NK-92 (cell line): ENCODE results near the gene FRMD4A.

Experiments
- DNase-seq: peaks from one replicate; lab custom pipeline; 2025; ENCODE audit not compliant: unreplicated experiment; lab: John Stamatoyannopoulos, UW

The FRMD4A gene

DNA sequence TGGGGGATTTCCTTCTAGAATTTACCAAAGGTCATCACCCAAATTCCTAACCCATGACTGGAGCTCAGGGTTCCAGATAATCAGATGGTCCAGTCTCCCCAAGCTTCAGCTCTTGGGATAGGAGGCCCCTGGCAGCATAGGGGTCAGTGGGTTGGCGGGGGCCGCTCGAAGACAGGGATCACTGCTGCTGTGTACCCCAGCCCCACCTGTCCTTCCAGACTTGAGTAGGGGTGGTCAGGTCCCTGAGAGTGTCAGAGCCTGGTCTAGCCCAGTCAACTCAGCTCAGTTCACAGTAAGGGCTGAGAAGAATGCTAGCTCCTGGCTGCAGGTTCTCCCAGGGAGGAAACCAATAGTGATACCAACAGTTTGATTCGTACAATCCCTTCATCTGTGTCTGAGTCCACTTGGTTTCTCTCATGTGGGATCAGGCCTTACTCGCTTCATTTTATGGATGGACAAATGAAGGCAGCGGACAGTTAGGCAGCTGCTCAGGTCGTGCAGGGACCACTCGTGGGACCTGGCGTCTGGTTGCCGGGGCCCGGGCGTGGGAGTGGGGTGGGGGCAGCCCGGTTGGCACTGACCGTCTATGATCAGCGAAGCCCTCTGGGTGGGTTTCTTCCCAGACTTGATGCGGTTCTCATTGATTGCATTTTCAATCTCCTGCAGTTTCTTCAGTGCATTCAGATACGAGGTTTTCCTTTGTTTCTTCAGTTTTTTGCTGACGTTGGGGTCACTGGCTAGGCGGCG is 665.0 kb downstream of the FRMD4A start:
- DNase-seq = no peak

DNA sequence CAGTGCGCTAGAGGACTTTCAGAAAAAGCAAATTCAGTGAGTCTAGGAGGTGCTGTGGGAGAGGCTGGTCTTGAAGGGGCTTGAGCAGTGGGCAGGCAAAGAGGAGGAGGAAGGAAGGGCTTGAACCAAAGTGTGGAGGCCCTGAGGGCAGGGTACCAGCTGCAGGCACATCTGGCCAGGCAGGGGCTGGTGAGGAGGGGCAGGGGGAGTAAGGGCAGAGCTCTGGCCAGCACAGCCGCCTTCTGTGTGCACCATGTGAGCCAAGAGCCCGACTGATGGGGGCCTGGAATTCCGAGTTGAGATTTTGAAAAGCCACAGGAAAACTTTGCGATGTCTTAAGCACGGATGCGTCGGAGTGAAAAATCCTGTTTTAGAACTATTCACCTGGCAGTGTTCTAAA is 669.5 kb downstream of the FRMD4A start:
- no peak for DNase-seq

DNA sequence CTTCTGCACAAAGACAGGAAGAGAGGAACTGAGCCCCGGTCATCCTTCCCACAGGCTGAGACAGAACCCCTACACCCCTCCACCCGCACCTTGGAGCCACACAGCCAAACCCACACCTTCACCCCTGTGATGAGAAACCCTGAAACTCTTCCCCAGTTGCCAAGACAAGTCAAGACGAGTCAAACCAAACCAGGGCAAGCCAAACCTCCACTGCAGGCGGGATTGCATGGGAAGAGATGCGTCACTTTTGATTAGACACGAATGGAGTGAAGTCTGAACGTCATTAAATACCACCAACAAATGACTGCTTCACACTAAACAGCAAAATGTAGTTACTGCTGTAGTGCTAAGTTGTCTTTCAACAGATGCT is 670.2 kb downstream of the FRMD4A start:
- no peak for DNase-seq

DNA sequence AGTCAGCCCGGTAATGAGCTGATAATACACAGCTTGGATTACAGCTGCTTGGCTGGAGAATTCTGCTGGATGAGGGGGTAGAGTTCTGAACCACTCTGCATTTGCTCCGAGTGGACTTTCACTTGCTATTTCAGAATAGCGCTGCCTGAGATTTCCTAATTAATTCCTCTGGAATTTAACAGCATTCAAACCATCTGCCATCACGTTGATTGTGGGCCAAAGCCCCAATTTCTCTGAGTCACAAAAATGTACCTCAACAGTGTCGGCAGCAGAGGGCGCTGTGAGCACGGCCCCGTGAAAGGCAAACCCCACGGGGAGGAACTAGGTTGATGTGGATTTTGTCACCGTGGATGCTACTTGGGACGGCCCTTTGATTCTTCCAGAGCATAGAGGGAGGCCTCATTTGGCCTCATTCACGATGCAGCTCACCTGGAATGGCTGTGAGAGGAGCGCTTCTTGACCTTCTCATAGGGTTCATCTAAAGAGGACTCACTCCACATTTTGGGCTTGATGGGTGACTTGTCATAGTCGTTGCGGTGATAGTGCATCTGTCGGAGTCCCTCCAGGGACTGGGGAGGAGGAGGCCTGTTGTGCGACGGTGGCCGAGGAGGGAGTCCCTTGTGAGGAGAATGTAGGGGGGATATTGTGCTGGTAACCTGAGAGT is 670.7 kb downstream of the FRMD4A start:
- DNase-seq = no peak

DNA sequence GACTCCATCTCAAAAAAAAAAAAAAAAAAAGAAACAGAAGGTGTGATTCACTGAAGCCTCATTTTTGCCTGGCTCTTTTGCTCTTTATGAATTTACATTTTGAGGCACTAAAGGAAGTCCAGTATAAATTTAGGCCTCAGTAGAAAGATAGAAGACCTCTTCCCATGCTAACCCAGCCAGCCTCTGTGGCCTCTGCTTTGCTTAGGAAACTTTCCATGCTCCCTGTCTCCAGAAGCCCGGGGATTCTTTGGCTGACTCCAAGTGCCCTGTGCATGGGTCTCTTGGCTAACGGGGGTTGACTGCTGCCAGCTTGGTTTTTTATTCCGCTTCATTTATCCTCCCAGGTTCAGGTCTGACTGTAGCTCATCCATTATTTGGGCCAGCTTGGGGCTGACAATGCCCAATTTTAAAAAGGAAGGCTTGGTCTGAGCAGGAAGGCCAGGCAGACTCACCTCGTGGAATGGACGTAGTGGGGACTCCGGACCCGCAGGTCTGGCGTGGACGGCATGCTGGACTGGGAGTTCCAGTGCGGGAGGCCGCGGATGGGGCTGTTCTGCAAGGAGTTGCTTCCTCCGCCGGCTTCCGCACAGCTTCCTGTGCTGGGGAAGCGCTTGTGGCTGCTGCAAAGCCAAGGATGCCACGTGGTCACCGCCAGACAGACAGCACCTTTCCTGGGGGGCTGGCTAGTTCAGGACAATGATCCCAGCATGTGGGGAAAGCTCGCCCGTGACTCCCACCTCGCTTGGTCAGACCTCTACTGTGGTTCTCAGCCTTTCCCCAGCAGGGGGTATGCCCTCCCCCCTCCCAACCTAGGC is 671.6 kb downstream of the FRMD4A start:
- DNase-seq = no peak

DNA sequence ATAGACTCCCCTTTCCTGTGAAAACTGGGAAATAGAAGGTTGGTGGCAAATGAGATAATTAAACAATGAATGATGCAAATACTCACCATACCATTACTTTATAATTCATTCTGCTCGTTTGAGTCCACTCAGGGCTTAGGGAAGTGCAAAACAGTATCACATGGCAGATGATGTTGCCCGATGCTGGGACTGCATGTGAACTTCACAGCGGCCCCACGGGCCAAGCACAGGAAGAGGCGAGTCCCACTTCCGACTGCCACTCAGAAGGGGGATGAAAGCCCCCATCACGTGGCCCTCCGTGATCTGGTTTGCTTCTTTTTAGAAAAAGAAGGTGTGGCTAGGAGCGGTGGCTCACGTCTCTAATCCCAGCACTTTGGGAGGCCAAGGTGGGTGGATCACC is 672.5 kb downstream of the FRMD4A start:
- no peak for DNase-seq

DNA sequence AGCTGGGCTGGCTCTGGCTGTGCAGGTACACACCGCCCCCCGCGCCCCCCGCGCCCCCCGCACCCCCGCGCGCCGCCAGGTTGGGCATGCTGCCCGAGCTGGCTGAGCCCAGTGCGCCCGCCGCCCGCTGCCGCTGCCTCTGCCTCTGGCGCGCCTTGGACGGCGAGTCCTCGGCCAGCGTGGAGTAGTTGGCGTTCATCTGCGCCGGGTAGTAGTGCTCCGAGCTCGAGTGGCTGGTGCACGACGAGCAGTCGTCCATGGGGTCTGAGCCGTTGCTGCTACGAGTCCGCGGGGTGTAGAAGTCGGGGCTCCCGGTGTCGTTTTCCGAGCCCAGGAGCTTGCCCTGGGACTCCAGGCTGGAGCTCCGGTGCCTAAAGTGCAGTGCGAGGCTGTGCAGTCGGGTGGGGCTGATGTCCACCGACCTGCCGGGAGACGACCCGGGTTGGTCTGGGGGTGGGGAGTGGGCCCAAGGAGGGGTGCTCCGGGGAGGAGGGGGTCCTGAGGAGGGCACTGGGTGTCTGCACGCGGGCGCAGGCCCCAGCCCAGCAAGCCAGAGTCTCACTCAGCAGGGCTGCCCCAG is 673.5 kb downstream of the FRMD4A start:
- no peak for DNase-seq

DNA sequence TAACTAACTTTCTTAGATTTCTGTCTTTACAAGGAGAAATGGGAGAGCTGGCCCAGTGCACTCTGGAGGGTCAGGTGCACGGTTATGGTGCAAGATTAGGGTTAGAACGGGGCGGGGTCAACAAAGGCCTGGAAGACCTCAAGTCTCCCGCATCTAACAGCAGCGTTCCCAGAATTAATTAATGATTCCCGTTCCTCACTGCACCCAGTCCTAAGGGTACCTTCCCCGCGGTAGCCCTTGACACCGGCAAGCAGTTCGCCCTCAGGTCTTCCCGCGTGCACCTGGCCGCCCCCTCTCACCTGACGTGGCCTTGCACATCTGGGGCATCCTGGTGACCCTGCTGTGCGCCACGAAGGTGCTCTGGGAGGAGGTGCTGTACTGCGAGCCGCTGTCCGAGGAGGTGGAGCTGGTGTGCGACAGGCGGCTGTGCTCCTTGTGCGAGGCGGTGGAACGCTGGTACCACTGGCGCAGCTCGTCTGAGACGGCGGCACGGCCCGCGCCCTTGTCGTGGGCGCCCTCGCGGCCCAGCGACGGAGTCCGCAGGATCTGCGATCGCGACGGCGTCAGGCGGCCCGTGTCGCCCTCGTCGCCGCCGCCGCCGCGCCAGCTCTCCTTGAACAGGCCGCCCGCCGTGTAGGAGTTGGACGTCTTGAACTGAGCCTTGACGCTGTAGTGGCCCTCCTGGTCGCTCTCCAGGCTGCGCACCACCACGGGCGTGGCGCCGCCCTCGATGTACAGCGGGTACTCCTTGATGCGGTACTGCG is 674.2 kb downstream of the FRMD4A start:
- no peak for DNase-seq

DNA sequence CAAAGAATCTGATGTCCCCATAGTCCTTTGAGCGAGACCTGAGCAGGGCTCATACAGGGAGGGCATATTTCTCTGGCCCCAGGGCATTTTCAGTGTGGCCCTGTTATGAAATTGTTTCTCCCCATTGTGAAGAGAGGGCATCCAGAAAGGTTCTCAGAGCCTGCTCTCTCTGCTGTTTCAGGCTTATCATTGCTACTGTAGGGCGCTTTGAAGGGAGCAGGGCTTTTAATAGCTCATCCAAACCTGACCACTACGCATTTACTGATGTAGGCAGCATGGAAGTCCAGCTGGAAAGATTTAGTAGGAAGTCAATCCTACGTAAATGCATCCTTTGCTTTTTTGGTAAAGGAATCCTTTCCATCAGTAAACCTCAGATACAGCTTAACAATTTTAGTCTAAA is 675.9 kb downstream of the FRMD4A start:
- no peak for DNase-seq

DNA sequence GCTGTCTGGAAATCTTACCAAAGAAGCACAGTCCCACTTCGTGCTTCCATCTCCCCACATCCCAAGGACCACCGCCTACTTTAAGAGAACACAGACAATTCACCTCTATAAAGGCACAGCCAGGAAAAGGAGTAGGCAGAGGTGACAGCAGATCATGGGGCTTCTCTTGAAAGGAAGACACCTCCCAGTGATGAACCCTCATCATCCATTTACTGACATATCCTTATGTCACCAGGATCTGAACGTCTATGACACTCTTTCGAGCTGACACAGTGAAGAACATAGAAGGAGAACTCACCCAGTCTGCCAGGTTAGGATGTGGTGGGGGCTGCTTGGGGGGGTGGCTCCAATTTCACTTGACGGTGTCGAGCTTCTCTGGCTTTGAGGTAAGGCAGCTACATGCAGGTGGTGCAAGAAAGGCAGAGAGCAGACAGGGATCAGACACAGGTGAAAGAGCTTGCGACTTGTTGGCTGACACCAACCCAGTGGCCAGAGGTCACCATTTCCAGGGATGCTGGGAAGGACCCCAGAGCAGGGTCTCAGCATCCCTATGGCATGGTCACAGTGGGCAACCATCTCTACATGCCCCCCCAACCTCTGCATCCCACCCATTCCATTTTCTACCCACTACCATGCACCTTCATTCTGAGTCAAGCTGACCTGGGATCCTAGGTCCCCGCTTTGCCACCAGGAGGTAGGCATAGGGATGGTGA is 676.5 kb downstream of the FRMD4A start:
- no peak for DNase-seq

DNA sequence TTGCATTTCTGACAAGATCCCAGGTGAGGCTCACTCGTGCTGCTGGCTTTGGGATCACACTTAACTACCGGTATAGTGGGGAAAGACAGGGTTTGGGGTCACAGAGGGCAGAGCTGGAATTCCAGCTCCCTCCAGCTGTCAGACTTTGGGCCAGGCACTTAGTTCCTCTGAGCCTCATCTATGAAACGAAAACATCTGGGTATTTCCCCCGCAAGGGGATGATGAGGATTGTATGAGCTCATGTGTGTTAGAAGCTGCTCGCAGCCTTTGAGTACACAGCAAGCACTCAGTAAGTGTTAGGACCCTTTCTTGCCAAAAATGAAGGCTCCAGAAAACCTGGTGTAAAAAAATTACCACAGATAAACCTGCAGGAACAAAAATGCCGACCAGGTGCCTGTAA is 677.9 kb downstream of the FRMD4A start:
- DNase-seq = no peak

DNA sequence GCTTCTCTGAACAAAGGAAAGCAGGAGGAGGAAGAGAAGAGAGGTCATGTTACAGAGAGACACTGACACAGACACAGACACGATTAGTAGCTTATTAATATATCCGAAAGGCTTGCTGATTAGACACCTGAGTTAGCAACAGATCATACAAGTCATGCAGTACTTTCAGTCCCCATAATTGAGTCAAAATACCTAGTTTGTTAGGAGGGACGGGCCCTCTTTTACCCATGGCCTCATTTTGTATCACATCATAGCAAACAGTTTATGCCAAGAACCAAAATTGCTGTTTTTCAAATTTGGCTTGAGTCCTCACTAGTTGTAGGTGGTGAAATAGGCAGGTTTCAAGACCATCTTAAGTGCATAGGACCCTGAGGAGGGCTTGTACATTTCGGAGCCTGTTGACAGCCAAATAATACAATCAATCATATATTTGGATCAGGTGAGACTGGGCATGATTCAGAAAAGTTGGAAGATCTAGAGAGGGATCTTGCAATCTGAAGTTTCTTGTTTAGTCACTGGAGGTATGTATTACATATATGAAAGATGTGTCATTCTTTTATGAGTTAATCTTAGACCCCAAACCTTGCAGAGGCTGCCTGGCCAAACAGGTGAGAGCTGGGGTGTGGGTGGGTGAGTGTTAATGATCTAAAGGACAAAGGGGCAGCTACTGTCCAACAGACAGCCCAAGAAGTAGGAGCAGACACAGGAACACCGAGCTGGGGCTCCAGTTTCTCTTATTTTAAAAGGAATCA is 678.6 kb downstream of the FRMD4A start:
- no peak for DNase-seq

DNA sequence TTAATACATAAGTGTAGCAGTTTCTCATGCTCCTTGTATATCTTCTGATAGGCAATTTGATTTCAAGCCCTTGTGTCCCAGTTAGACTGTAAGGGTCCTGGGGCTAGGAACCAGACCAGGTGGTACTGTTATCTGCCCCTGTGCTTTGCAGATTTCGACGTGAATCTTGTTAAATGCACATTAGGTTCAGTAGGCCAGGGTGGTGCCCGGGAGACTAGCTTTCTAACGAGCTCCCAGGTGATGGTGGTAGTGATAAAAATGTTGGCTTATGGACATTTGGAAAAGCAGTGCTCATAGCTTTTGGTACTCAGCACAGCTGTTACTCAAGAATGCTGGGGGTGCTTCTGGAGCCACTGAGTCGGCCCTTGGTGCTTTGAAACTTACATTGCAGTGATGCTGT is 679.8 kb downstream of the FRMD4A start:
- no peak for DNase-seq

DNA sequence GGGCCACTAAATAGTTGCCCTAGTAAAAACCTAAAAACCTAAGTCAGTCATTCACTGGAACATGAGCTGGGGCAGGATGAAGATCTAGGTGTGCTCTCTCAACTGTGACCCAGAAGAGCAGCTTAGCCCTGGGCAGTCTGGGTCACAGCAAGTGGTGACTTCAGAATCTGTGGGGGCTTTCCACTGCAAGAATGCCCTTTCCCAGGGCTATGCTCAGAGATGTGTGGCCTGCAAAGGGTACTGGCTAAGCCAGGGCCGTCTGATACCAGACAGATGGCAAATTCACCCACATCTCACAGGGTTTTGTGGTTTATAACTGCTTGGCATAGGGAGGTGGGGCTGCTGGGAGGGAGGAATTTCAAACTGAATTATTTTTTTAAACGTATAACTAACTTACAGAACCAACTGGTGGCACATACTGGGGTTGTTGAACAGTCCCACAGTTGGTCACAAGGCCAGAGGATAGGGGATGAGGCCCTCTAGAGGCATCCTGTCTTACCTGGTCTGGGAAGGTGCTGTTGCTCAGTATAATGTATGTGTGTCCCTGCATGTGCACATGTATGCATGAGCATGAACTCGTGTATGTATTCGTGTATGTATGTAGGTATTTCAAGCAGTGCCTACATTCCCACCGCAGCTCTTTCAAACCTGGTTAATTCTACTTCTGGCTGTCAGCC is 680.7 kb downstream of the FRMD4A start:
- DNase-seq = no peak

DNA sequence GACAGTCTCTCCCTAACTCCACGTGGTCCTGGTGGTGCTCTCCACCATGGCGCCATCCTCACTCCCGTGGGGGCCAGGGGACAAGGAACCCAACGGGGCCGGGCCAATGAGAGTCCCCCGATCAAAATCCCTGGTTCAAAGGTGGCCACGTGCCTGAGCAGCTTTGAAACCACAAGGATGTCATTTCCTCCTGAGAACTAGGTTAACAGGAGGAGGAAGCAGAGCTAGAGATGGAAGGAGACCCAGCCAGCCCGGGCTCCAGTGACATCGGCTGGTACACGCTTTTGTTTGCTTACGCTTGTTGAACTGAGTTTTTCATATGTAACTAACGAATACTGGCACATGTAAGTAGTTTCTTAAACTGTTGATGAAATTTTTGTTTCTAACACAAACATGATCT is 682.3 kb downstream of the FRMD4A start:
- no peak for DNase-seq

DNA sequence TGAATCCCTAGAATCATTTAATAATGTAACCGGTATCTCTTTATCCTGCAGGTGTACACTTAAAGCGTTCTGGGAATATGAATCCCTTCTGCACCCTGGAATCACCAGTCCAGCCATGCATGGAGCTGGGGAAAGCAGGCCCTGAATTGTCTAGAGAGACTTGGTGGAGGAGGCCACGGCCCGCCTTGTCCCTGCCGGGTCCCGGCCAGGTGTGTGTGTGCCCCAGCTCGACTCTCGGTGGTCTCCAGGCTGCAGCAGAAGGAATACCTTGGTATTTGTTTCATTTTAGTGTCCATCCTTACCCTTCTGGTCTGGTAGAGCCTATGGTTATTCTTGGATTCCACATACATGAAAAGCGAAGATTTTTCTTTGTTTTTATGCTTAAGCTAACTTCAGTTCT is 685.9 kb downstream of the FRMD4A start:
- DNase-seq = no peak

DNA sequence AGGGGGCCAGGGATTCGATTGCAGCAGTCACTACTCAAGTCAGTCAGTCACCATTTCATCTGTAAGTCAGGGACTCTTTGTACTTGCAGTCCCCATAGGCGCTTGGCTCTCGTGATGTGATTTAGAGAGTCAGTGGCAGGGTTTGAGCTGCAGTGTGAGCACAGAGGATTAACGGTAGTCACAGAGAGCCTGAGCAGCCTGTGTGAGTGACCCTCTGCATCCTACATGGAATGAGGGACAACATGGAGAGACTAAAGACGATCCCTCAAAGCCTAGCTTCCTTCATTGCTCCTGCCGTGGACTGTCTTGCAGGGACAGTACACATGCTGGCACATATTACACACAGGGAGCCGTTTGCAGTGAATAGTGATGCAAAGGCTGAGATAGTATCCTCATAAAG is 687.7 kb downstream of the FRMD4A start:
- no peak for DNase-seq

DNA sequence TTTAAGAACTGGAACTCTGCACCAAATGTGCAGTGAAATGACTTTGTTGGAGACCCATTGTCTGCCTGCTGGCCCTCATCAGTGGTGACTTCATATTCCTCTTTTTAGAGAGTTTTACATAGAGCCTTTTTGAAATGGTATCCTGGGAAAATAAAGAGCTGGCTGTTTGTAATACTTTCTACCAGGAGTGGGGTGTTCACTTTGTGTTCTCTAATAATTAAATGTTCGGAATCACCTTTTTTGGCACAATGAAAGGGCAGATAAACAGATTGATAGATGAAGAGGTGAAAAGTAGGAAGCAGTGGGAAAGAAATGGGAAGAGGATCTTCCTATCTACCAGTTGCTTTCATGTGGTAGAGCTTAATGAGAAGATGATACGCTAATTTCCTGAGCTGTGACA is 688.4 kb downstream of the FRMD4A start:
- DNase-seq = no peak

DNA sequence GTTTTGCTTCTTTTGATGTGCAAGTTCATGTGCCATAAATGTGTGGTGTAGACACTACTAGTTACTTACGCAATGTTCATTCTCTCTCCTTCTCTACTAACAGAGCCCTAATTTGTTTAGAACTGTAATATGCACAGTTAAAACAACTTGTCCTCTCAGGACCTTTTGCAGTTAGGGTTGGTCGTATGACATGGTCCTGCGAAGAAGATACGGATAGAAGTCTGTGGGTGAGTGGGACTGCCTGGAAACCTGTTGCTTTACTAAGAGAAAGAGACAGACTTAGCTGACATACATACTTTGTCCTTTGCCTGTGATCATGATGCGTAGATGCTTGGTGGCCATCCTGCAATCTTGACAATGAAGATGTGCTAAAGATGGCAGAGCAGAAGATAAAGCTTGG is 692.8 kb downstream of the FRMD4A start:
- no peak for DNase-seq
